Measurements from ENCODE around the gene OBI1.

GRCh38 chr13:78598116-78598781, 60.7 kb downstream of the OBI1 start:
- TF ChIP-seq ZBTB10 (tag by site-specific recombination; IDR thresholded peaks at IDR 0.05), result no peak
- TF ChIP-seq, protein P1, sequence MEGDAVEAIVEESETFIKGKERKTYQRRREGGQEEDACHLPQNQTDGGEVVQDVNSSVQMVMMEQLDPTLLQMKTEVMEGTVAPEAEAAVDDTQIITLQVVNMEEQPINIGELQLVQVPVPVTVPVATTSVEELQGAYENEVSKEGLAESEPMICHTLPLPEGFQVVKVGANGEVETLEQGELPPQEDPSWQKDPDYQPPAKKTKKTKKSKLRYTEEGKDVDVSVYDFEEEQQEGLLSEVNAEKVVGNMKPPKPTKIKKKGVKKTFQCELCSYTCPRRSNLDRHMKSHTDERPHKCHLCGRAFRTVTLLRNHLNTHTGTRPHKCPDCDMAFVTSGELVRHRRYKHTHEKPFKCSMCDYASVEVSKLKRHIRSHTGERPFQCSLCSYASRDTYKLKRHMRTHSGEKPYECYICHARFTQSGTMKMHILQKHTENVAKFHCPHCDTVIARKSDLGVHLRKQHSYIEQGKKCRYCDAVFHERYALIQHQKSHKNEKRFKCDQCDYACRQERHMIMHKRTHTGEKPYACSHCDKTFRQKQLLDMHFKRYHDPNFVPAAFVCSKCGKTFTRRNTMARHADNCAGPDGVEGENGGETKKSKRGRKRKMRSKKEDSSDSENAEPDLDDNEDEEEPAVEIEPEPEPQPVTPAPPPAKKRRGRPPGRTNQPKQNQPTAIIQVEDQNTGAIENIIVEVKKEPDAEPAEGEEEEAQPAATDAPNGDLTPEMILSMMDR (tag by site-specific recombination; IDR thresholded peaks at IDR 0.05), result no peak
- no peak for TF ChIP-seq RBAK (tag by site-specific recombination; IDR thresholded peaks at IDR 0.05)
